ENCODE data around the gene ZNF212.
A peak's percentile ranks its signal among the peaks of the same experiment; 100 is the strongest.

The ZNF212 gene
- 26.1 to 26.4 reads per million in 2 experiments for total RNA-seq

- DNase-seq (ENCODE audit: low read depth), result peak; percentile 81
Observed at GRCh38 chr7:149239345-149240143, at the start of gene ZNF212. Gene ZNF212 (plus strand): TSS chr7:149239651. CDS start chr7:149239779, 128 bp downstream.

- no peak for DNase-seq (ENCODE audit: low read depth)
Observed at GRCh38 chr7:149191851-149192250, 47.6 kb upstream of the ZNF212 start.

- DNase-seq (ENCODE audit: low read depth), result no peak
Observed at GRCh38 chr7:149194799-149195179, 44.7 kb upstream of the ZNF212 start.

GRCh38 chr7:149195180-149196150 lies 44.0 kb upstream of the ZNF212 start, which contains the start of gene ZNF282:
Gene ZNF282 (plus strand): TSS chr7:149195546. CDS start chr7:149195590, 44 bp downstream.
- DNase-seq (ENCODE audit: low read depth), result peak; percentile 42

- DNase-seq (ENCODE audit: low read depth), result no peak
Observed at GRCh38 chr7:149196151-149196704, 43.2 kb upstream of the ZNF212 start.

GRCh38 chr7:149196705-149197171 lies 42.7 kb upstream of the ZNF212 start:
- DNase-seq (ENCODE audit: low read depth), result no peak

GRCh38 chr7:149197675-149198074 lies 41.8 kb upstream of the ZNF212 start:
- DNase-seq (ENCODE audit: low read depth), result no peak

GRCh38 chr7:149198161-149198816 lies 41.2 kb upstream of the ZNF212 start:
- DNase-seq (ENCODE audit: low read depth), result no peak

GRCh38 chr7:149199234-149199995 lies 40.0 kb upstream of the ZNF212 start:
- no peak for DNase-seq (ENCODE audit: low read depth)

- DNase-seq (ENCODE audit: low read depth), result no peak
Observed at GRCh38 chr7:149202831-149203231, 36.6 kb upstream of the ZNF212 start.

- DNase-seq (ENCODE audit: low read depth), result no peak
Observed at GRCh38 chr7:149205690-149206381, 33.6 kb upstream of the ZNF212 start.

GRCh38 chr7:149207324-149208035 lies 32.0 kb upstream of the ZNF212 start:
- DNase-seq (ENCODE audit: low read depth), result no peak

GRCh38 chr7:149209518-149210269 lies 29.8 kb upstream of the ZNF212 start:
- peak; percentile 46 for DNase-seq (ENCODE audit: low read depth)

- no peak for DNase-seq (ENCODE audit: low read depth)
Observed at GRCh38 chr7:149210551-149210950, 28.9 kb upstream of the ZNF212 start.

- no peak for DNase-seq (ENCODE audit: low read depth)
Observed at GRCh38 chr7:149214020-149214720, 25.3 kb upstream of the ZNF212 start.

- no peak for DNase-seq (ENCODE audit: low read depth)
Observed at GRCh38 chr7:149216402-149216801, 23.0 kb upstream of the ZNF212 start.

GRCh38 chr7:149217570-149217969 lies 21.9 kb upstream of the ZNF212 start:
- no peak for DNase-seq (ENCODE audit: low read depth)

Data from T follicular helper cell (primary cell).